SK-N-SH treated with all-trans-retinoic acid at 6 μM for 48 hours (cell line): ENCODE data around the gene HOXA6.

Source experiments
- ATAC-seq: fragments of 200-7000 bp; cut with Tn5 transposase; 3 replicates; pipeline ENCODE4 v1.9.1; 2020; ENCODE audit warnings: mild to moderate bottlenecking, moderate library complexity
- ARNTL ChIP-seq: fragments of 450-650 bp; formaldehyde crosslinking; IDR thresholded peaks from 2 replicates; pipeline ENCODE4 v1.5.0; 2020; ENCODE audit warnings: low read depth, mild to moderate bottlenecking, moderate library complexity, borderline replicate concordance
- BACH2 ChIP-seq: fragments of 250-450 bp; sonication (Bioruptor Pico); IDR thresholded peaks from 2 replicates; pipeline ENCODE4 v1.9.0; 2021; ENCODE audit warnings: mild to moderate bottlenecking, borderline replicate concordance
- CREB5 ChIP-seq: fragments of 250-450 bp; sonication (Bioruptor Pico); IDR thresholded peaks from 2 replicates; pipeline ENCODE4 v1.5.1; 2020; ENCODE audit warnings: low read depth, mild to moderate bottlenecking, moderate library complexity
- CSDC2 ChIP-seq: fragments of 250-450 bp; sonication (Bioruptor Pico); IDR thresholded peaks from 2 replicates; pipeline ENCODE4 v1.5.0; 2020; ENCODE audit warnings: mild to moderate bottlenecking, moderate library complexity
- CSRNP3 ChIP-seq: fragments of 250-450 bp; sonication (Bioruptor Pico); IDR thresholded peaks from 2 replicates; pipeline ENCODE4 v1.5.1; 2021; ENCODE audit warnings: mild to moderate bottlenecking, moderate library complexity
- GLIS3 ChIP-seq: fragments of 250-450 bp; sonication (Bioruptor Pico); IDR thresholded peaks from 2 replicates; pipeline ENCODE4 v1.5.0; 2020; ENCODE audit warnings: mild to moderate bottlenecking, moderate library complexity
- ISL1 ChIP-seq: fragments of 250-450 bp; sonication (Bioruptor Pico); IDR thresholded peaks from 2 replicates; pipeline ENCODE4 v2.1.2; 2022; ENCODE audit warnings: mild to moderate bottlenecking, moderate library complexity
- OSR1 ChIP-seq: fragments of 250-450 bp; sonication (Bioruptor Pico); IDR thresholded peaks from 2 replicates; pipeline ENCODE4 v1.8.0; 2022; ENCODE audit warnings: moderate library complexity, mild to moderate bottlenecking, inconsistent platforms
- PATZ1 ChIP-seq: fragments of 250-450 bp; sonication (Bioruptor Pico); IDR thresholded peaks from 2 replicates; pipeline ENCODE4 v1.8.0; 2020; ENCODE audit warnings: mild to moderate bottlenecking, moderate library complexity, borderline replicate concordance
- POU6F1 ChIP-seq: fragments of 250-450 bp; sonication (Bioruptor Pico); IDR thresholded peaks from 2 replicates; pipeline ENCODE4 v1.8.0; 2021; ENCODE audit warnings: low read depth, mild to moderate bottlenecking, moderate library complexity, borderline replicate concordance
- PPARA ChIP-seq: fragments of 250-450 bp; sonication (Bioruptor Pico); IDR thresholded peaks from 2 replicates; pipeline ENCODE4 v1.5.0; 2020; ENCODE audit warnings: mild to moderate bottlenecking, borderline replicate concordance
- RARB ChIP-seq: fragments of 250-450 bp; sonication (Bioruptor Pico); IDR thresholded peaks from 2 replicates; pipeline ENCODE4 v1.8.0; 2021; ENCODE audit warnings: mild to moderate bottlenecking, moderate library complexity
- SNAI2 ChIP-seq: fragments of 250-450 bp; sonication (Bioruptor Pico); IDR thresholded peaks from 2 replicates; pipeline ENCODE4 v1.5.0; 2020; ENCODE audit warnings: mild to moderate bottlenecking, moderate library complexity
- TOX ChIP-seq: fragments of 250-450 bp; sonication (Bioruptor Pico); IDR thresholded peaks from 2 replicates; pipeline ENCODE4 v1.8.0; 2021; ENCODE audit warnings: mild to moderate bottlenecking, moderate library complexity, borderline replicate concordance
- TSHZ2 ChIP-seq: fragments of 250-450 bp; sonication (Bioruptor Pico); IDR thresholded peaks from 2 replicates; pipeline ENCODE4 v1.5.0; 2020; ENCODE audit warnings: mild to moderate bottlenecking, moderate library complexity
- ZC3H10 ChIP-seq: fragments of 250-450 bp; sonication (Bioruptor Pico); IDR thresholded peaks from 2 replicates; pipeline ENCODE4 v1.5.1; 2021; ENCODE audit warnings: mild to moderate bottlenecking, moderate library complexity
- ZFP3 ChIP-seq: fragments of 250-450 bp; sonication (Bioruptor Pico); IDR thresholded peaks from 2 replicates; pipeline ENCODE4 v1.5.0; 2020; ENCODE audit warnings: mild to moderate bottlenecking, moderate library complexity
- ZFP30 ChIP-seq: fragments of 450-650 bp; formaldehyde crosslinking; IDR thresholded peaks from 2 replicates; pipeline ENCODE4 v1.5.0; 2022; ENCODE audit warnings: mild to moderate bottlenecking, moderate library complexity
- ZNF565 ChIP-seq: fragments of 450-650 bp; formaldehyde crosslinking; conservative IDR thresholded peaks from 2 replicates; pipeline ENCODE4 v1.5.0; 2020; ENCODE audit warnings: low read depth, mild to moderate bottlenecking, moderate library complexity
- ZNF70 ChIP-seq: fragments of 450-650 bp; formaldehyde crosslinking; IDR thresholded peaks from 2 replicates; pipeline ENCODE4 v1.5.0; 2020; ENCODE audit warnings: mild to moderate bottlenecking, moderate library complexity
- ZNF8 ChIP-seq: fragments of 450-650 bp; formaldehyde crosslinking; IDR thresholded peaks from 2 replicates; pipeline ENCODE4 v1.5.0; 2020; ENCODE audit warnings: mild to moderate bottlenecking, moderate library complexity

The HOXA6 gene

GRCh38 chr7:27192546-27193334 lies 45.2 kb upstream of the HOXA6 start (continued):
- TF ChIP-seq ZC3H10 (CRISPR knock-in tag) (no peak), ARNTL (CRISPR knock-in tag) (no peak), ZNF8 (CRISPR knock-in tag) (no peak), CSDC2 (CRISPR knock-in tag) (no peak), TOX (no peak), ZFP3 (no peak), ZFP30 (CRISPR knock-in tag) (no peak), CREB5 (CRISPR knock-in tag) (no peak), ISL1 (CRISPR knock-in tag) (no peak)

- no peak for TF ChIP-seq ARNTL (CRISPR knock-in tag)
- no peak for TF ChIP-seq CSDC2 (CRISPR knock-in tag)
- no peak for TF ChIP-seq POU6F1 (CRISPR knock-in tag)
- TF ChIP-seq TOX, result no peak
- TF ChIP-seq ZNF565, result no peak
- no peak for TF ChIP-seq PPARA (CRISPR knock-in tag)
- no peak for TF ChIP-seq TSHZ2
- TF ChIP-seq ZNF8 (CRISPR knock-in tag), result no peak
- no peak for TF ChIP-seq OSR1 (CRISPR knock-in tag)
- no peak for TF ChIP-seq PATZ1 (CRISPR knock-in tag)
- no peak for TF ChIP-seq BACH2 (CRISPR knock-in tag)
- TF ChIP-seq CSRNP3, result no peak
- TF ChIP-seq ZC3H10 (CRISPR knock-in tag), result no peak
- no peak for TF ChIP-seq SNAI2 (CRISPR knock-in tag)
- TF ChIP-seq GLIS3 (CRISPR knock-in tag), result no peak
- TF ChIP-seq RARB (CRISPR knock-in tag), result no peak
- no peak for TF ChIP-seq ZNF70 (CRISPR knock-in tag)
- ATAC-seq, result no peak; the same call in 2 of the 3 replicates
These were observed 44.4 kb upstream of the HOXA6 start for GRCh38 chr7:27191833-27192545.
